ENCODE data around the gene NCAM2.

NCAM2 gene

DNA sequence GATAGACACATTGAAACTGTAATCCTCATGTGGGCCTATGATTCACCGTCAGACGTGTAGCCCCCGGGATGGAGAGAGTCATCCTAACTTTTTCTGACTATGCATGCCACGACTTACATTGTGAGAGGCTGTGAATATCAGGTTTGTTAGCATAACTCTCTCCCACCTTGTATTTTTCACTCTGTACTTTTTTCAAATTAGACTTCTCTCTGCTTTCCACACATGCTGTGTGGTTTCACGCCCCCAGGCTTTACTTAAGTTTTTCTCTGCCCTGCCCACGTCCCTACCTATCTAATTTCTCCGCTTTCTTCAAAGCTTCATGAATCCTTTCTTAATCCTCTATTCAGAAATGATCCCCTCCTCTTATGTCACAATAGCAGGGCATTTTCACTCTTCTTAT lies 3.4 kb upstream of the NCAM2 start:
- Histone ChIP-seq H3K36me3 (ENCODE audit: insufficient read depth, low read length) (no peaks in the 10 kb centered on the region), H3K9ac (ENCODE audit: low read depth, low read length, poor library complexity, severe bottlenecking) (no peak overlapping the region), H3K79me2 (ENCODE audit: insufficient read depth, low read length) (no peaks in the 10 kb centered on the region), H3K27me3 (ENCODE audit: insufficient read depth, low read length, poor library complexity, severe bottlenecking) (no peaks in the 10 kb centered on the region), H4K20me1 (ENCODE audit: insufficient read depth, low read length, poor library complexity, severe bottlenecking) (no peaks in the 10 kb centered on the region), H3K4me3 (ENCODE audit: low read length, poor library complexity, severe bottlenecking) (no peak overlapping the region), H3F3A (ENCODE audit: low read depth) (no peaks in the 10 kb centered on the region), H2AFZ (ENCODE audit: low read length) (no peak overlapping the region), H3K9me2 (replicated peaks; ENCODE audit: low read depth, low read length) (no peaks in the 10 kb centered on the region), H3K9me3 (ENCODE audit: insufficient read depth, low read depth, low read length) (no peaks in the 10 kb centered on the region), H3K4me2 (ENCODE audit: low read depth, low read length, poor library complexity, severe bottlenecking) (no peak overlapping the region), H3K4me1 (ENCODE audit: insufficient read depth, low read length, poor library complexity, severe bottlenecking) (no peaks in the 10 kb centered on the region)
- no peak for TF ChIP-seq EZH2phosphoT487 (IDR thresholded peaks at IDR 0.05; ENCODE audit: borderline replicate concordance)
- TF ChIP-seq, protein P1, sequence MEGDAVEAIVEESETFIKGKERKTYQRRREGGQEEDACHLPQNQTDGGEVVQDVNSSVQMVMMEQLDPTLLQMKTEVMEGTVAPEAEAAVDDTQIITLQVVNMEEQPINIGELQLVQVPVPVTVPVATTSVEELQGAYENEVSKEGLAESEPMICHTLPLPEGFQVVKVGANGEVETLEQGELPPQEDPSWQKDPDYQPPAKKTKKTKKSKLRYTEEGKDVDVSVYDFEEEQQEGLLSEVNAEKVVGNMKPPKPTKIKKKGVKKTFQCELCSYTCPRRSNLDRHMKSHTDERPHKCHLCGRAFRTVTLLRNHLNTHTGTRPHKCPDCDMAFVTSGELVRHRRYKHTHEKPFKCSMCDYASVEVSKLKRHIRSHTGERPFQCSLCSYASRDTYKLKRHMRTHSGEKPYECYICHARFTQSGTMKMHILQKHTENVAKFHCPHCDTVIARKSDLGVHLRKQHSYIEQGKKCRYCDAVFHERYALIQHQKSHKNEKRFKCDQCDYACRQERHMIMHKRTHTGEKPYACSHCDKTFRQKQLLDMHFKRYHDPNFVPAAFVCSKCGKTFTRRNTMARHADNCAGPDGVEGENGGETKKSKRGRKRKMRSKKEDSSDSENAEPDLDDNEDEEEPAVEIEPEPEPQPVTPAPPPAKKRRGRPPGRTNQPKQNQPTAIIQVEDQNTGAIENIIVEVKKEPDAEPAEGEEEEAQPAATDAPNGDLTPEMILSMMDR (conservative IDR thresholded peaks at IDR 0.05; ENCODE audit: low read length): no peak

DNA sequence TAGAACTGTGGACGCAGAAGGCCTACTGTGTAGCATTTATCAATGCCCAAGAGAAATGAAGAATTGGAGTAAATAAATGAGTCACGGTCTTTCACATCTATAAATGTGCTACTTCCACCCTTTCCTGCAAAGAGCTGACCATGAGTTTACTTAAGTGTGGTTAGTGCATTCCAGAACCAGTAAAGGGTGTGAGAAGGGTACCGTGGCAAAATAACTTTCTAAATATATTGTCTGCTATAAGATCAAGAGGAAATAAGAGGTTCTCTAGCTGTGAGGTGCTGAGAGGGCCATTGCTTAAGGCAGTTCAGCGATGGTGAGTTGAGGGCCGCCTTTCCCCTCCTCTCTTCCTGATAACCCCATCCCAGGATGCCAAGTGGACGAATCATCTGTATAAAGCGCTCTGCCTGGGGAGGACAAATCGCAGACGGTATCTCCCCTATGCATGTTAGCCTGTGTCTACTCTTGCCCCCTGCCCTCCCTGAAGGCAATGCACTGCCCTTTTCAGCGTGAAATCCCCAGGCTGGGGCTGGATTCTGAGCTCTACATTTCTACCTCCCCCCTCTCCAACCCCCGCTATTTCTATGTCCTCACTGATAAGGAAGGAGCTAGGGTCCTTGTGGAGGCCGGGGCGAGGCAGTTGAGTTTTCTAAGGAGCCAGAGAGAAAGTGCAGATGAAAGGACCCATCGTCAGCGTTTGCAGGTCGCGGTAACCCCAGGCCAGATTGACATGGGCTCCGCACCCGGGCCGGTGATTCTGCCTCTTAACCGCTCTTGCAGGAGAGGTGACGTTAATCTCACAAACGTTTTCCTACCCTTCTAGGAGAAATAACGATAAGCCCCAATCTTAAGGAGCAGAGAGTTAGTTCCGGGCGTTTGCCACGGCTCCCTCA lies 1.5 kb upstream of the NCAM2 start:
- Histone ChIP-seq H3K4me2 (ENCODE audit: low read depth, low read length, poor library complexity, severe bottlenecking) (no peak overlapping the region), H2AFZ (ENCODE audit: low read length) (no peak overlapping the region), H4K20me1 (ENCODE audit: insufficient read depth, low read length, poor library complexity, severe bottlenecking) (no peaks in the 10 kb centered on the region), H3K4me3 (ENCODE audit: low read length, poor library complexity, severe bottlenecking) (no peak overlapping the region), H3F3A (ENCODE audit: low read depth) (no peaks in the 10 kb centered on the region), H3K9me3 (ENCODE audit: insufficient read depth, low read depth, low read length) (no peaks in the 10 kb centered on the region), H3K36me3 (ENCODE audit: insufficient read depth, low read length) (no peaks in the 10 kb centered on the region), H3K4me1 (ENCODE audit: insufficient read depth, low read length, poor library complexity, severe bottlenecking) (no peaks in the 10 kb centered on the region), H3K9me2 (replicated peaks; ENCODE audit: low read depth, low read length) (no peaks in the 10 kb centered on the region), H3K27me3 (ENCODE audit: insufficient read depth, low read length, poor library complexity, severe bottlenecking) (no peaks in the 10 kb centered on the region), H3K79me2 (ENCODE audit: insufficient read depth, low read length) (no peaks in the 10 kb centered on the region), H3K9ac (ENCODE audit: low read depth, low read length, poor library complexity, severe bottlenecking) (no peak overlapping the region)
- TF ChIP-seq EZH2phosphoT487 (IDR thresholded peaks at IDR 0.05; ENCODE audit: borderline replicate concordance): no peak
- TF ChIP-seq, protein P1 (conservative IDR thresholded peaks at IDR 0.05; ENCODE audit: low read length): no peak

DNA sequence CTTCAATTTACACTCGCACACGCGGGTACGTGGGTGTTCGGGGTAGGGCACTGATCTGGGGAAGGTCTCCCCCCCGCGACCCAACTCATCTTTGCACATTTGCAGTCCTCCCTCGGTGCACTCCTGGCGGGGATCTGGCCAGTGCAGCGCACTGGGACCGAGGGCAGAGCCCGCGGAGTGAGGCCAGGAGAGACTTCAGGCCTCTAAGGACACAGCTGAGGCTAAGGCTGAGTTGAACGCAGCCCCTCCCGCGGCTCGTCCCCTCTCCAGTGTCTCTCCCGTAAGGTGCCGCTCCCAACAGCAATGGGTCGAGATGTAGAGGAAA lies 936 bp upstream of the NCAM2 start:
- Histone ChIP-seq H2AFZ (ENCODE audit: low read length) (no peak overlapping the region), H3F3A (ENCODE audit: low read depth) (no peaks in the 10 kb centered on the region), H3K27me3 (ENCODE audit: insufficient read depth, low read length, poor library complexity, severe bottlenecking) (no peaks in the 10 kb centered on the region), H3K4me2 (ENCODE audit: low read depth, low read length, poor library complexity, severe bottlenecking) (no peak overlapping the region), H3K9me2 (replicated peaks; ENCODE audit: low read depth, low read length) (no peaks in the 10 kb centered on the region), H3K9ac (ENCODE audit: low read depth, low read length, poor library complexity, severe bottlenecking) (no peak overlapping the region), H3K9me3 (ENCODE audit: insufficient read depth, low read depth, low read length) (no peaks in the 10 kb centered on the region), H3K4me1 (ENCODE audit: insufficient read depth, low read length, poor library complexity, severe bottlenecking) (no peaks in the 10 kb centered on the region), H4K20me1 (ENCODE audit: insufficient read depth, low read length, poor library complexity, severe bottlenecking) (no peaks in the 10 kb centered on the region), H3K4me3 (ENCODE audit: low read length, poor library complexity, severe bottlenecking) (no peak overlapping the region), H3K79me2 (ENCODE audit: insufficient read depth, low read length) (no peaks in the 10 kb centered on the region), H3K36me3 (ENCODE audit: insufficient read depth, low read length) (no peaks in the 10 kb centered on the region)
- TF ChIP-seq EZH2phosphoT487 (IDR thresholded peaks at IDR 0.05; ENCODE audit: borderline replicate concordance): no peak
- TF ChIP-seq, protein P1 (conservative IDR thresholded peaks at IDR 0.05; ENCODE audit: low read length): no peak

Data from Loucy (cell line).